GM19238 (cell line): ENCODE measurements around the gene ARHGEF4.
"Not testable (repeated sequence)": the region's sequence is repeated elsewhere in the genome, so short reads cannot be mapped to it uniquely, and the experiment has no call there.

Experiments used
- DNase-seq: peaks from one replicate; pipeline ENCODE4 v3.0.0; 2011; ENCODE audit warnings: low spot score; ENCODE audit not compliant: insufficient read length

ARHGEF4 gene

DNA sequence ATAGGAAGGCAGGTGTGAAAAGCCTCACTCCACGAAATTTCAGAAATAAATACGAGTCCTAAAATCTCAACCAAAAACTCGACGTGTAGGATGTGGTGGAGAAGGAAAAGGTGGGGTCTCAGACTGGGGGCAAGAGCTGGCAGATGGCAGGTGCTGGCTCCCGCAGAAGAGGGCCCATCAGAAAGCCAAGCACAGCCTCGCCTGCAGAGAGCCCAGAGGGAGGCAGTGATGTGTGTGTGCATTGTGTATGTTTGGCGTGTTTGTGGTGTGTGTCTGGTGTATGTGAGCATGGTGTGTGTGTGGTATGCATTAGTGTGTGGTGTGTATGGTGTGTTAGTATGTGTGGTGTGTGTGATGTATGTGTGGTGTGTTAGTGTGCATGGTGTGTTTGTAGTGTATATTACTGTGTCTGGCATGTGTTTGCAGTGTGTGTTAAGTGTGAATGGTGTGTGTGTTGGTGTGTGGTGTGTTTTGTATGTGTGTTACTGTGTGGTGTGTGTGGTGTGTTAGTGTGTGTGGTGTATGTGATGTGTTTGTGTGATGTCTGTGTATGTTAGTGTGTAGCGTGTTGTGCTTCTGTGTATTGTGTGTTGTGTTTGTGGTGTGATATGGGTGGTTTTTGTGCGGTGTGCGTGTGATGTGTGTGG is 140.0 kb downstream of the ARHGEF4 start:
- no peak for DNase-seq

DNA sequence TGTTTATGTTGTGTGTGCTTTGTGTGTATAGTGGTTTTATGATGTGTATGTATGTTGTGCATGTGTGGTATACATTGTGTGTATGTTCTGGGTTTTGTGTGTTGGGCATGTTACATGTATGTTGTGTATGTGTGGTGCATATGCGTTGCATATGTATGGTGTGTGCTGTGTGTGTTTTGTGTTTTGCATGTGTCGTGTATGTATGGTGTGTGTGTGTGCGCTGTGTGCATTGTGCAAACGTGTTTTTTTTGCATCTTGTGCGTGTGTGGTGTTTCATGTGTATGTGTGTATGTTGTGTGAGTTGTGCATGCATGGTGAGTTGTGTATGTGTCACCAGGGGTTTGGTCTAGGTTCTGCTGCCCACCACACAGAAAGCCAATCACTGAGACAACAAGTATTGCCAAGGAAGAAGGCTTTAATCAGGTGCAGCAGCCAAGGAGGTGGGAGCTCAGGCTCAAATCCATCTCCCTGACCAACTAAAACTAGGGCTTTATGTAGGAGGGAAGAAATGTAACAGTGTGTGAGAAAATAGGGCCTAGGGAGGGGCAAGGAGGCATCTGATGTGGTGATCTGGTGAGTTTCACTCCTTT is 140.8 kb downstream of the ARHGEF4 start:
- DNase-seq = no peak

DNA sequence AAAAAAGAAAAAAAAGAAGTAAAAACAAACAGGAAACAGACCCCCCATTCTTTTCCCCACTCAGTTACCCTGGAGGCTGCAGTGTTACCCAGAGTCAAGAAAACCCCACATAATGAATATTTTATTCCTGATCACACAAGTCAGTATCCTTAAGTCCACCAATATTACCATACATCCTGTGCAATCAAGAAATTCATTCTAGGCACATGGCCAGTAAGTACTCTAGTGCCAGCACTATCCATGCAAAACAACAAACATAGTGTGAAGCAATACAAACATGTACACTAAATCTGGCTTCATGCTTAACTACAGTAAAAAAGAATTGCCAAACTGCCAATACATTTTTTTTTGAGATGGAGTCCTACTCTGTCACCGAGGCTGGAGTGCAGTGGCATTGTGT is 145.0 kb downstream of the ARHGEF4 start:
- no peak for DNase-seq

DNA sequence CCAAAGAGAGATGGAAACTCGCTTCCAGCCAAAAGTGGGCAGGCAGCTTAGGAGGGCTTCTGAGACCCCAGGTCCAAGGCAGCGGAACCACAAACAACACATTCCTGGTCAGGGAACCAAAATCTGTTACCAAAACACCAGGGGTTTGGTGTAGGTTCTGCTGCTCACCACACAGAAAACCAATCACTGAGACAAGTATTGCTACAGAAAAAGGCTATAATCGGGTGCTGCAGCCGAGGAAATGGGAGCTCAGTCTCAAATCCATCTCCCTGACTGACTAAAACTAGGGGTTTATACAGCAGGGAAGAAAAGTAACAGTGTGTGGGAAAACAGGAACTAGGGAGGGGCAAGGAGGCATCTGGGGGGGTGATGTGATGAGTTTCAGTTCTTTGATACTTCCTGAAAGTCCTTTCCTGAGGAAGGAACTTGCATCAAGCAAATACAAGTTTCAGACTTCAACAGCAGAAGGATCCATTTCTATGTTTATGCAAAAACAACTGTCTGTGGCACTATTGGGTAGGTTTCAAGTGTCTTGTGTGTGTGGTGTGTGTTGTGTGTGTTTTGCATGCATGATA is 148.6 kb downstream of the ARHGEF4 start:
- DNase-seq = no peak

DNA sequence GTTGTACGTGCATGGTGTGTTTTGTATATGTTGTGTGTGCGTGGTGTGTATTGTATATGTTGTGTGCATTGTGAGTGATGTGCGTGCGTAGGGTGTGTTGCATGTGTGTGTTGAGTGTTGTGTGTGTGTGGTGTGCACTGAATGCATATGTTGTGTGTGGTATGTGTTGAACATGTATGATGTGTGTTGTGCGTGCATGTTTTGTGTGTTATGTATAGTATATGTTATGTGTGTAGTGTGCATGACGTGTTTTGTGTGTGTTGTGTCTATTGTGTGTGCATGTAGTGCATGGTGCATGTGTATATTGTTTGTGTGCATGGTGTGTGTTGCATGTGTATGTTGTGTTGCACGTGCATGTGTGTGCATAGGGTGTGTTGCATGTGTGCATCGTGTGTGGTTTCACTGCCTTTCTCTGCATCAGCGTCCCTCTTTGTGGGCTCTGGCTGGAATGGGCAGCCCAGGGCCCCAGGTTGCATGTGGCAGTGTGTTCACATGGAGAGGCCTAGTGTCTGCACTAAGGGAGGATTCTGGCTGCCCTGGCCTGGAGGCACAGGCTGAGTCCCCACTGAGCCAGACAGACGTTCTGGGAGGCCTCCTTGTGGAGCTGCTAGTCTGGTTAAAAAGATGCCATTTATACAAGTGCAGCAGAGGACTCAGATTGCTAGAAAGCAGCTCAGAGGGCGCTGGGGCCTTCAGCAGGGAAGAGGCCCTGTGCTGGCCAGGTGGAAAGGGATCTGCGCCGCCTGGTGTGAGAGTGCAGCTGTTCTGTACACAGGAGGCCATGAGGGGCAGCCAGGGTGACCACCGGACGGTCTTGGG is 149.3 kb downstream of the ARHGEF4 start:
- no peak for DNase-seq

DNA sequence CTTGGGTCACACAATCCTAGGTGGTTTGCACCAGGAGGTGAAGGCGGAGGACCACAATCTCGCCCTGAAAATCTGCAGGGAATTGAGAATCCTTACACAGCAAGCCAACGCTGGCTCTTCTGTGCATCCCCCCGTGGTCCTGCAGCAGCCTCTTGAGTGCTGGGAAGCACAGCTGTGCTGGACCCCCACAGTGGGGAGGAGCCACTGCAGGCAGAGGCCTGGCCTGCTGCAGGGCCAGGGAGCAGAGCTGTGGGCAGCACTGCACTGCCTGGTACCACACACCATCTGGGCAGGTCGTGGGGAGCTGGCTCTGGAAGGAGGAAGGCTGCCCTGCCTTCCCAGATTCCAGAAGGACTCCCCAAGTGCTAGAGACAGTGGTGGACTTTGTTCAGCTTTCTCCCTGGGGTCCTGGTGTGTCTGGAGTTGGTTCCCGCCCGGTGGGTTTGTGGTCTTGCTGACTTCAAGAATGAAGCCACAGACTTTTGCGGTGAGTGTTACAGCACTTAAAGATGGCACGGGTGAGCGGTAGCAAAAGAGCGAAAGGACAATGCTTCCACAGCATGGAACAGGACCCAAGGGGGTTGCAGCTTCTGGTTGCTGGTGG is 150.3 kb downstream of the ARHGEF4 start:
- no peak for DNase-seq

DNA sequence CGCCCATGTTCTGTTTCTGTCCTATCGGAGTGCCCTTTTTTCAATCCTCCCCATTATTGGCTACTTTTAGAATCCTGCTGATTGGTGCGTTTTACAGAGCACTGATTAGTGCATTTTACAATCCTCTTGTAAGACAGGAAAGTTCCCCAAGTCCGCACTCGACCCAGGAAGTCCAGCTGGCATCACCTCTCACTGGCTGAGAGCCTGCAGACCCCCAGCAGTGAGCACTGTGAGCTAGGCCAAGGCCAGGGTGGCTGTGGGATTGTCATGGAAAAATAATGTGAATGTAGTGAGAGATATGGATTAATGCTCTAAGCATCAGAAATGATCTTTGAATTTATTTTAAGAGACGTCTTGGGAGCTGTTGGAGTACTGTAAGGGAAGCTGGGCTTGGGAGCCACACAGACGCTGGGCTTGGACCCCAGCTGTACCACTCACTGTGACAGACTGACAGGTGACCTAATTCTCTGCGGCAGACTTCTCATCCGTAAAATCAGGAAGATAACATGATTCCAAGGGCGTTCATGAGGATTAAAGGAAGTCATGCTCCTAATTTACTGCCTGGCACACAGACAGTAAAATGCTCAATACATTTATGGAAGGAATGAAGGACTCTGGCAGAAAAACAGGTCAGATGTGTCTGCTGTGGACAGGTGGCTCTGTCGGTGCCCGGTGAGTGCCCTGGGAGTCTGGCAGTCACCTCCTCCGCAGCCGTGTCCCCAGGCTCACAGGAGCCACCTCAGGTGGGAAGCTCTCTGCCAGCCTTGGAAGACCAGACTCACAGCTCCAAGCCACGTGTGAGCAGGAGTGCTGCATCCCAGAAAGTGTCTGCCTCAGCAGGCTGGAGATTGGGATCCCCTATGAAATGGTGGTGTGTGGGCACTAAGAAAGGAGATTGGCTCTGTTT is 151.1 kb downstream of the ARHGEF4 start:
- DNase-seq = no peak

DNA sequence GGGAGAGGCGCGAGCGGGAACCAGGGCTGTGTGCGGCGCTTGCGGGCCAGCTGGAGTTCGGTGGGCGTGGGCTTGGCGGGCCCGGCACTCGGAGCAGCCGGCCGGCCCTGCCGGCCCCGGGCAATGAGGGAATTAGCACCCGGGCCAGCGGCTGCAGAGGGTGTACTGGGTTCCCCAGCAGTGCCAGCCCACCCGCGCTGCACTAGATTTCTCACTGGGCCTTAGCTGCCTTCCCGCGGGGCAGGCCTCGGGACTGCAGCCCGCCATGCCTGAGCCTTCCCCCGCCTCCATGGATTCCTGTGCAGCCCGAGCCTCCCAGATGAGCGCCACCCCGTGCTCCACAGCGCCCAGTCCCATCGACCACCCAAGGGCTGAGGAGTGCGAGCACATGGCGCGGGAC is 154.7 kb downstream of the ARHGEF4 start:
- DNase-seq = not testable (repeated sequence)

DNA sequence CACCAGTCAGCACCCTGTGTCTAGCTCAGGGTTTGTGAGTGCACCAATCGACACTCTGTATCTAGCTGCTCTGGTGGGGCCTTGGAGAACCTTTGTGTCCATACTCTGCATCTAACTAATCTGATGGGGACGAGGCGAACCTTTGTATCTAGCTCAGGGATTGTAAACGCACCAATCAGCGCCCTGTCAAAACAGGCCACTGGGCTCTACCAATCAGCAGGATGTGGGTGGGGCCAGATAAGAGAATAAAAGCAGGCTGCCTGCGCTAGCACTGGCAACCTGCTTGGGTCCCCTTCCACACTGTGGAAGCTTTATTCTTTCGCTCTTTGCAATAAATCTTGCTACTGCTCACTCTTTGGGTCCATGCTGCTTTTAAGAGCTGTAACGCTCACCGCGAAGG is 155.3 kb downstream of the ARHGEF4 start:
- DNase-seq = not testable (repeated sequence)

DNA sequence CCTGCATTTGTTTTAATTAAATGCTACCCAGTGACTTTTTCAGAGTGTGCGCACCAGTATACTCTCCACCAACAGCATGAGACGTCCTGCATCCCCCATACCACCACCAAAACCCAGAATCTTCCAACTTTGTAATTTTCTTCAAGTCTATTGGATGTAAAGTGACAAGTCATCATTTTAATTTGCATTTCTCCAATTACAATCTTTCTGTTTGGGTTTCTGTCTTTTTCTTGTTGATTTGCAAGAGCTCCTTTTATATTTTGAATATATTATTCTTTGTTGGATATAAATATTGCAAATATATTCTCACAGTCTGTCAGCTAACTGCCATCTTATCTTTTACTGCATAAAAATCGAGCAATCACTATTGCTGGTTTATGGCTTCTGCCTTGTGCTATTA is 160.0 kb downstream of the ARHGEF4 start:
- DNase-seq = no peak

DNA sequence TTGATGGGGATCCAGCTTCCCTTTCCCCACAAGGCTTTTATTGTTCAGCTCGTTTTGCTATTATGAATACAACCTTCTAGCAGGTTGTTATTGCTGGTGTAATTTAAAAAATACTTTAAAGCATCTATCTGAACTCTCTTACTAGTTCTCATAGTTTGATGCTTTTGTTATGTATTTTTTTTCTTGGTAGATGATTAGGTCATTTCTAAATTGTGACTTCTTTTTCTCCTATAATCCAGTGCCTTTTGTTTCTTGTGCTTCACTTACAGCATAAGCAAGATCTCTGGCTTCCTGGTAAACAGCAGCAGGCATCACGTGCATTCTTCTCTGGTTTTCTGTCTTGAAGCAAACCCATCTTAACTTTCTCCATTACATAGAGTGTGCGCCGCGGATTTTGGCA is 160.5 kb downstream of the ARHGEF4 start:
- DNase-seq = no peak

DNA sequence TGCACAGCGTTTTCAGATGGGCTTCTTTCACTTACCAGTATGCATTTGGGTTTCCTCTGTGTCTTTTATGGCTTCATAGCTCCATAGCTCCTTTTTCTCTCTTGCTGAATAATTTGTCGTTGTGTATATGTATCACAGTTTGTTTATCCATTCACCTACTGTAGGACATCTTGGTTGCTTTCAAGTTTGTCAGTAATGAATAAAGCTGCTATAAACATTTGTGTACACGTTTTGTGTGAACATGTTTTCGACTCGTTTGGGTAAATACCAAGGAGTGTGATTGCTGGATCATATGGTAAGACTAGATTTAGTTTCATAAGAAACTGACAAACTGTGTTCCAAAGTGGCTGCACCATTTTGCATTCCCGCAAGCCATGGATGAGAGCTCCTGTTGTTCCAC is 161.8 kb downstream of the ARHGEF4 start:
- DNase-seq = no peak

DNA sequence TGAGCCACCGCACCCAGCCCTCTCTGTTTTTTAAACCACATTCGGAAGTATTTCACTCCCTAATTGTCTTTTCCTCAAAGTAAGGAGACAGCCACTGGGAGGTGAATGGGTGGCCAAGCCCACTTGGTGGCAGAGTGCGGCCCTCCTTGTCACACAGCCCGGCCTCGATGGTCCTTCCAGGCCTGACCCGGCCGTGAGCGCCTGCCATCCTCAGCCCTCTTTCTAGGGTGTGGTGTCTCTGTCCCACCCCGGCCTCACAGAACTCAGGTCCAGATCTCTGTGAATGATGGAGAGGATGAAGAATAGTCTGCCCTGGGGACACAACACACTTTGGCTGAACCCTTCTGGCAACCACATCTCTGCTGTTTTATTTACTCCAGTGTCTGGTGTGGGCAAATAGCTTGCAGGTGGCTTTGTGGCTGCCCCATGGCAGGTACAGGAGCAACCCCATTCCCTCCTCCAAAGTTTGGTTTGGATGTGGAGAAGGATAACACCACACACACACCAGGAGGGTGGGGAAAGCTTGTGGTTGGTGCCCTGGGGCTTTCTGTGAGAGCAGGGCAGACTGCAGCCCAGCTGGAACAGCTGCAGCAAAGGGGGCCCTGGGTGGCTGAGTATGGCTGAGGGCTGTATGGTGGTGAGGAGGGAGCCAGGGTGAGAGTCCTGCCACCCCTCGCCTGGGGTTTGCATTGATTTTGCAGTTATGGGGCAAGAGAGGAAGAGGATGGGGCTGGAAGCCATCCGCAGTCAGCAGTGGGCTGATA is 167.9 kb downstream of the ARHGEF4 start:
- no peak for DNase-seq

DNA sequence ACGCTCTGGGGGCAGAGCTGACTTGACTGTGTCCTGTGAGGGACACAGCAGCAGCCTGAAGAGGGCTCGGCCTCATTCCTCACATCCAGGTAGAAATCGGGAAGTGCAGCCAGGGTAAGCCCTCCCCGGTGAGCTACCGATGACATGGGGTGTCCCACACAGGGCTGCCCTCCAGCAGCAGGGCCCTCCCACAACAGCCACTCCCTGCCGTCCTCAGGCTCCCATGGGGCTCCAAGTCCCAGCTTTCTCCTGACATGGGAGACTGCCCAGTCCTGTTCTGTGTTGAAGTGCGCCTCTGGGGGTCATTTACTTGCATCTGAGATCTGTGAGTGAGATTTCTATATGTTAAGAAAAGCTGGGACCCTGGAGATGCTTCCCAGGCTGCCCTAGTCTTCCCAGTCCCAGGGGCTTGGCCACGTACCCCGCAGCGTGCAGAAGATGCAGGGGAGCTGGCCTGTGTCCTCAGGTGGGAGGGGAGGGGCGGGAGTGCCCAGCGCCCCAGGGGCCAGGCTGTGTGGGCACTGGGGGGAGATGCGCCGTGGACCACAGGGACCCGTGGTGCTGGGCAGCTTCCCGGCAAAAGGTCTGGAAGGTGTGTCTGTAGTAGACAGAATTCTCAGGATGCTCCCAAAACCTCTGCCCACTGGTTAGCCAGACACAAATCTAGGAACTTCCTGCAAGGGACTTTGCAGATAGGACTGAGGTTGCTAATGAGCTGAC is 168.7 kb downstream of the ARHGEF4 start:
- DNase-seq = no peak

DNA sequence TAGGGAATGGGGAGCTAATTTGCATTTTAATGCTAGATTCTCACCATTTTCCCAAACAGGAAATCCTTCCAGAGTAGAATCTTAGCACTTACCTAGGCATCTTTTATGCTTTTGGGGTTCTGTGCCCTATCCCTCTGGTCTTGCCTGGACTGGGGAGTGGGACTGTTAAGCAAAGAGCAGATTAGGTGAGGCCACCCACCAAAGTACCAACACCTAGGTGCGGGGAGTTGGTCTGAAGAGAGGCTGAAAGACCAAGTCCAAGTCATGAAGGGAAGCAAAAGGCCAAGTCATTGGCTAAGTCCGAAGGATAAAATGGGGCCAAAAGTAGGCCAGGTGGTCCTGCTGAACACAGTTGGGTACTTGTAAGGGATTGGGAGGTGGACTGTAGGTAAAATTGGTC is 169.8 kb downstream of the ARHGEF4 start:
- no peak for DNase-seq

DNA sequence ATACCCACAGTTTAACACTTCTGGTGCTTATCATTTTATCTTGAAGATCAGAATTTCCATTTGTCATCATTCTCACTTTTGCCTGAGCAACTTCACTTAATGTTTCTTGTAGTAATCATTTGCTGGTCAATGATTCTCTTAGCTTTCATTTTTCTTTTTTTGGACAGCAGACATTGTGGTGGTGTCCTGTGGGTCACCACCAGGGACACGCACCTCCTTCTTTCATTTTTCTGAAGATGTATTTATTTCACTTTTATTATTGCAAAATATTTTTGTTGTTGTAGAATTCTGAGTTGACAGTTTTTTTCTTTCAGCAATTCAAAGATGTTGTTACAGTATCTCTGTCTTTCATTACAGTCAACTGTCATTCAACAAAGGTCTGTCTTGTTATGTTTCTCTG is 172.3 kb downstream of the ARHGEF4 start:
- DNase-seq = no peak

DNA sequence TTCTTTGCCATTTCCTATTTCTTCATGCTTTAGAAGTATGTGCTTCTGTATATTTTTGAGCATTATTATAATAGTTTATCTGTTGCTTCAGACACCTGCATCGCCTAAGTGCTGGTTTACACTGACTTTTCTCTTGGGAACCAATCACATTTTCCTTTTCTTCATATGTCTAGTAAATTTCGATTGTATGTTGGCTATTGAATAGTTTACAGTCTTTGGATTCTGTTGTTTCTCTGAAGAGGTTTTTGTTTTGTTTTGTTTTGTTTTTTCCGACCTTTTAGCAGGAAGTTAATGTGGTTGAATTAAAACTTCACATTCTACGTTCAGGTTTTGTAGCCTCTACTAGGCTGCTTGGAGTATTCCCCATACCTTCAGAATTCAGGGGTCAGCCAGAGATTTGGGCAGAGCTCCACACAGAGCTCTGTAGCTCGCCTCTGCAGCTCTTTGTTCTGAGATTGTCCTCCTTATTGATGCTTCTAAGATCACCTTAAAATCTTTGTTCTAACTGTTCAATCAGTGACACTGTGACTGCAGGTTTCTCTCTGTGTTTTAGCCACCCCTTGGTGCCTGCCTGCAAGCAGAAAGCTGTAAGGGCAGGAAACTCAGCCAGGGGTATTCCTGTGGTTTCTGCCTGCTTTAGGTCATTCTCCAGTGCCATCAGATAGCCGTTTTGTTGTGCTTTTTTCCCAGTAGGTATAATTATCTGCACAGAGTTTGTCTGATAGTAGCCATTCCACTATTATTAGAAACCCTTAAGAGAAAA is 173.2 kb downstream of the ARHGEF4 start:
- no peak for DNase-seq

DNA sequence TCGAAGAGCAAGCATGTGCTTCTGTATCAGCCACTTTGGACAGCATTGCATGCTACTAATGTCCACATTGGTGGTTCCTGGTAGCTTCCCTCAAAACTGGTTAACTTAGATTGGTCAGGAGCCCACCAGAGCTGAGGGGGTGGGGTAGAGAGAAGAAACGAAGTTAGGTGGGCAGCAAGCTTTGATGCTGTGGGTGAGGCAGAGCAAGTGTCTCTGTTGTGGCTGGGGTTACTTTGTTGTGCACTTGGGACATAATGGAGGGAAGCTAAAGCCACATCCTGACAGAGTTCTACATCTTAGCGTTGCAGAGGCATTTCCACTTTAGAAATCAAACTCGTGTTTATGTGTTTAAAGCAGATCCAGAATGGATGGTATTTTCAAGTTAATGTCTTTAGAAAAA is 173.9 kb downstream of the ARHGEF4 start:
- no peak for DNase-seq

DNA sequence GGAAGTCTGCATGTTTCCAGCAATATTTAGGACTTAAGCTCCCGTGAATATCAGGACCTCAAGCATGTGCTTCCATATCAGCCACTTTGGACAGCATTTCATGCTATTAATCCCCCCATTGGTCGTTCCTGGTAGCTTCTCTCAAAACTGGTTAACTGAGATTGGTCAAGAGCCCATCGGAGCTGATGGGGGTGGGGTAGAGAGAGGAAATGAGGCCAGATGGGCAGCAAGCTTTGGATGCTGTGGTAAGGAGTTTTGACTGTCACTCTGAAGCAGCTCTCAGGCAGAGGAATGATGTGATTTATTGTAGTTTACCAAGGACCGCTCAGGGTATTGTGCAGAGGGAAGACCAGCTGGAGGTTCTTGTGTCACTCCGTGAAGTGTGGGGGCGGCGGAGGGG is 174.8 kb downstream of the ARHGEF4 start:
- no peak for DNase-seq
